T-helper 1 cell treated with Interleukin-12 subunit alpha and Interleukin-12 subunit beta and Interleukin-4 antibody, amounts not matched to agents 30 ng/mL and 1 ng/mL, for 36 hours (primary cell): ENCODE data around the gene SEPSECS. TPM values are rescaled to one million over a fixed set of nuclear protein-coding genes. Genes with fewer than 3 reads are reported as not detected.

ENCODE experiments used
- intact Hi-C: fragments of 100-400 bp; cut with micrococcal nuclease; formaldehyde crosslinking; loops from one replicate; pipeline ENCODE4 v1.15.1; 2024
- total RNA-seq: library from RNA; stranded (reverse); gene quantifications from 2 replicates; pipeline ENCODE4 v1.2.3, GENCODE V29; 2022

The SEPSECS gene
- total RNA-seq = 15.9 and 16.8 TPM in 2 replicates

GRCh38 chr4:25159837-25160713 lies at the start of gene SEPSECS:
Gene SEPSECS (minus strand): TSS chr4:25160449. CDS start chr4:25160369, 80 bp downstream.
- intact Hi-C loops = loop anchor here (1.0 to 5.0 kb wide), 13 partner anchors 37 to 1700 kb away; partner anchors contain the start of genes ANAPC4, DHX15, PI4K2B and SEL1L3

DNA sequence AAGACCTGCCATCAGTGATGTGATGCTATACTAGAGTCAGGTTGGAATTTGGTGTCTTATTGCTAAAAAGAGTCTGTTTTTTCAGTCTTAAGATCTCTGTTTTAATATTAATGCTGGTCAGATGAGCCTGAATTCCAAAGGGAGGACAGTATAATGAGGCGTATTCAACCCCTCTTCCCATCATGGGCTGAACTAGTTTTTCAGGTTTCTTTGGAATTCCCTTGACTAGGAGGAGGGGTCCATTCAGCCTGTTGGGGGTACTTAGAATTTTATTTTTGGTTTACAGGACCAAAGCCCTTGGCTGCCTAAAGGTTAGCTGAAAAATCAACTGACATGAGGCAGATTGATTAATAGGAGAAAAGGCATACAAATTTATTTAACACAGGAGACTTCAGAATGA lies 49.5 kb upstream of the SEPSECS start:
- intact Hi-C loops = no loop called here

- intact Hi-C loops = no loop called here
These were observed 47.7 kb upstream of the SEPSECS start for GRCh38 chr4:25207997-25208396.

DNA sequence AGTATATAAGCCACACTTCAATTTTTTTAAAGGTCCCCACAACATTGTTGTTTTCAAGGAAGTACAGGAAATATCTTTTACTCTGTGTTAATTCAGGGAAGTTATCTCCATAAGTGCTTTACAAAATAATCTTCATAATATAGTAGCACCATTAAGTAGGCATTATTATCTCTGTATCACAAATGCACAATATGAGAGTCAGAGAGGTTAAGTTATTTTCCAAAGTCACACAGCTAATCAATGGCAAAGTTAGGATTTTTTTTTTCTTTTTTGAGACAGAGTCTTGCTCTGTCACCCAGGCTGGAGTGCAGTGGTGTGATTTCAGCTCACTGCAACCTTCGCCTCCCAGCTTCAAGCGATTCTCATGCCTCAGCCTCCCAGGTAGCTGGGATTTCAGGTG lies 38.5 kb upstream of the SEPSECS start:
- intact Hi-C loops = no loop called here

DNA sequence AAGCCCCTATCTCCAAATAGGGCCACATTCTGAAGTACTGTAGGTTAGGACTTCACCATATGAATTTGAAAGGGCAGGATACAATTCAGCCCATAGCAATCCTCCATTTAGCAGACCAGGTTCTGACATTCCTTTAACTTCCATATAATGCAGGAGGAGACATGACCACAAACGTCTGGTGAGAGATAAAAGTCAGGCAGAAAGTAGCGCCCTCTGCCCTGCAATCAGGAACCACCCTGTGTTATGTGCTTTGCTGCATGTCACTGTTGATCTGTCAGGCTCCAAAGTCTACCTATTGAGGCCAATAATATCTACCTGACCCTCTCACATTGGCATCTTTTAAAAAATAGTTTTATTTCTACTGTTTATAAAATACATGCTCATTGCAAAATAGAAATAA lies 30.2 kb upstream of the SEPSECS start:
- intact Hi-C loops = no loop called here

DNA sequence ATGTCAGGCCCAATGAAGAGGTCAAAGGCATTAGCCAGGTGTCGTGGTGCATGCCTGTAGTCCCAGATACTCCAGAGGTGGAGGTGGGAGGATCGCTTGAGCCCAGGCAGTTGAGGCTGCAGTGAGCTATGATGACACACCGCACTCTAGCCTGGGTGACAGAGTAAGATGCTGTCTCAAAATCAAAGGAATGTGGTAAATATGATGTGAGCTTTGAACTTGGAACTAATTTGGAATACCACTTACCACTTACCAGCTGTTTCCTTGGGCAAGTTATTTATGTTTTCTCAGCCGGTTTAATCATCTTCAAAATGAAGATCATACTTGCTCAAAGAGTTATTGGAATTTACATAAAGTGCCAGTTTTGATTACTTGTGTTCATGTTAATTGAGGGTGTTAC lies 23.8 kb upstream of the SEPSECS start:
- intact Hi-C loops = no loop called here

GRCh38 chr4:25182937-25183336 lies 22.7 kb upstream of the SEPSECS start:
- intact Hi-C loops = no loop called here

DNA sequence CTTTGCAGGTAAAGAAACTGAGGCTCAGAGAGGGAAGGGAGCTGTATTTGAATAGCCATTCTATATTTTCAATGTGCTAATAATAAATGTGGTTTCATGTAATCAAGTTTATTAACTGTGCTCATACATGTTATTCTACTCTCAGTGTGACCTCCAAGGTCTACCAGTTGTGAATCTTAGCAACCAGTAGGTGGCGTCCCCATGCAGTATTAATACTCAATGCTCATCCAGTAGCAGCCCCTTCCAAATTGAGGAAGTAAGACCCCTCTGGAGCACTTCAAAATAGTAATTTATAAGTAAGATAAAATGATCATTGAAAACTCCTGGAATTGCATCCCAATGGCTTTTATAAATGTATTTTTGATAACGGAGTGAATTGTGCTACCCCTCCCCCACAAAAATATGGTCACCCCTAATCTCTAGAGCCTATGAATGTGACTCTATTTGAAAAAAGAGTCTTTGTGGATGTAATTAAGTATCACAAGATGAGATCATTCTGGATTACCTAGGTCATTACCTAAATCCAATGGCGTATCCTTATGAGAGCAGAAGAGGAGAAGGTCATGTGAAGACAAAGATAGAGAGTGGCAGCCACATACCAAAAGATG lies 20.4 kb upstream of the SEPSECS start:
- intact Hi-C loops = loop anchor here (1.0 kb wide), 3 partner anchors 55 to 187 kb away; partner anchors contain the start of gene ZCCHC4

DNA sequence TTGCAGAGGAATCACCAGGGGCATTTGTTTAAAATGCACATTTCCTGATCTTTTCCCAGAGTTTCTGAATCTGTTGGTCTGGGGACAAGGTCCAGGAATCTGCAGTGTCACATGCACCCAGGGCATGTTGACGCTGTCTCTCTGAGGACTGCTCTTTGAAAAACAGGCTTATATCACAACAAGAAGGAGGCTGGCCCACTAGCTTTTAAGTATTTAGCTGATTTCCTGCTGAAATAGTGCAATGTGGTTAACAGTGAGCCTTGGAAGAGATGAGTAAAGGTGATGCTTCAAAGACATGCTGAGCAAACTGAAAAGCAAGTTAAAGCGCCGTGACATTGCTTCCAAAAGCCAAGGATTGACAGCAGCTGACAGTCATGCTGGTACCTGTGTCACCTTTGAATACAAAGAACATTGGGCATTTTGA lies 18.6 kb upstream of the SEPSECS start:
- intact Hi-C loops = loop anchor here (1.0 kb wide), 1 partner anchor 18 kb away; no protein-coding TSS in a partner anchor

DNA sequence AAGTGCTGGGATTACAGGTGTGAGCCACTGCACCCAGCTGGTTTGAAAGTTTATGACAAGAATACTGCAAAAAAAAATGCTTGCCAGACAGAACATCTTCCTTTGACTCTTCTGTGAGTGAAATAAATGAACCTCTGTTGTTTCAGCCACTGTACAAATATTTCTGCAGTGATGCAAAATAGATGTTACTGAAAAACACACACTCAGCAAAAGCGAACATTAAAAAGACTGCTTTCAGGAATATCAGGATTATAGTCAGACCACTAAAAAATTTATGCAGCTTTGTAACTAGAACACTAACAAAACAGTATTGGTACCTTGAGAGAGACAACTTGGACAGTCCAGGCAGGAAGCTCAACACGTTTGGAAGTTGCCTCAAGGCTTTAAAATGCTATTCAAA lies 16.9 kb upstream of the SEPSECS start:
- intact Hi-C loops = no loop called here

DNA sequence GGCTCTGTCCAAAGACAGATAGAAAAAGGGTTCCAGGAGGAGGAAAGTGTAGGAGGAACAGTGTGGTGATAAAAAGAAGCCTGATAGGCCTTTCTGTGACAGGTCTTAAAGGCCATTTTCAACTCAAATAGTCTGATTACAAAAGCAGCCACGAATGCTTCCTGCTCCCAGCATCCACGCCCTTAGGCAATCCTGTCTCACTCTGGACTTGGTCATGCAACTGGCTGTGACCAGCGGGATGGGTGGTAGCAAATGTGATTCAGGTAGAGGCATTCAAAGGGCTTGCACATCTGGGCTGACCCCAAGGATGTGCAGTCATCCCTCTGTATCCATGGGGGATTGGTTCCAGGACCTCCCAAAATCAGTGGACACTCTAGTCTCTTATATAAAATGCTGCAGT lies 14.4 kb upstream of the SEPSECS start:
- intact Hi-C loops = no loop called here

DNA sequence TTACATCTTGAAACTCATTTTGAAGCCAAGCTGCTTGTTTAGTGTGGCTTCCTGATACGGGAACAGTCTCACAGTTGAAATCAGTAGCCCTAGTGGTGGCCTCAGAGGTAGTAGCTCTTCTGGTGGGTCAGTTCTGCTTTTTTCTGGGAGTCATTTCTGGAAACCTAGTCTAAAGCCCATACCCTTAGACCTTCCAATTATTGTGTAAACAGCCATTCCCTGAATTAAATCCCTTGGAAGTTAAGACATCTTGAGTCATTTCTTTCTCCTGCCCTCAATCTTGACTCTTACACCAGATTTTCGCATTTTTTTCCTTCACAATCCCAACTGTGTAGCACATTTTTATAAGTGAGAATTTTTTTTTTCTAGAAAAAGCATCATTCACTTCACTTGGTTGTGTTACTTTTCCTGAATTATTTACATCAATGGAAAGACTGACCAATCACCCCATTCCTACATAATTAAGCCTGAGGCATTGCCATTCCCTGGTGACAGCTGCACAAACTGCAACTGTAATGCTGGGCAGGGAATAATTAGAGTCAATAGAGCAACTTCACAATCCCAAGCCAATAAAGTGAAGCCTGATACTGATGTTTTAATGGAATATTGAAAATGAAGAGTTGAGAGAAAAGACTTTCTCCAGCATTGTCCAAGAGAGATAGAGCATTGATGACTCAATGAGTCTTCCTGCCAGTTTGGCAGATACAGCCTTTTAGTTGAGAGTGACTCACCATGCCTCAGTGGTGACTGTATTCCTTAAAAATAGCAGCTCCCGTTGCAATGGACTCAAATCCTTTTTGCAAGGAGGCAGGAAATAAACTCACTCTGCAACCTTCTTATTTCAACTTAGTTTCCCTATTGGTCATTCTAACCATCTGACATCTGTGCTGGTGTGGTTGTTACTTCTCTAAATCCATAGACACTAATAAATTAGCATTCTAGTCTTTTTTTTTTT lies 13.0 kb upstream of the SEPSECS start:
- intact Hi-C loops = no loop called here

GRCh38 chr4:25171201-25171865 lies 11.1 kb upstream of the SEPSECS start:
- intact Hi-C loops = no loop called here

- intact Hi-C loops = no loop called here
These were observed 9.2 kb upstream of the SEPSECS start for GRCh38 chr4:25169446-25169845.

DNA sequence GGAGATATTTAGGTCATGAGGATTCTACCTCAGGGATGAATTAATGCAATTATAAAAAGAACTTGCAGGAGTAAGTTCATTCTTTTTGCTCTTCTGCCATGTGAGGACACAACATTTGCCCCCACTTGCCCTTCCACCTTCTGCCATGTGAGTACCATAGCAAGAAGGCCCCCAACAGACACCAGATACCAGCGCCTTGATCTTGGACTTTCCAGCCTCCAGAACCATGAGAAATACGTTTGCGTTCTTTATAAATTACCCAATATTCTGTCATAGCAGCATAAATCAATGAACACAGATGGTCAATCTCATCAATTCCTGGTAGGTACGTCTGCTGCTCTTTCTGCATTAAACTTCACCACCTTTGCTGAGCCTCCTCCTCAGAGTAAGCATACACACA lies 5.7 kb upstream of the SEPSECS start:
- intact Hi-C loops = no loop called here

- intact Hi-C loops = loop anchor here (5.0 kb wide), 1 partner anchor 691 kb away; no protein-coding TSS in a partner anchor
These were observed 2.9 kb upstream of the SEPSECS start for GRCh38 chr4:25163196-25163595.

GRCh38 chr4:25162566-25162965 lies 2.3 kb upstream of the SEPSECS start:
- intact Hi-C loops = loop anchor here (5.0 kb wide), 1 partner anchor 690 kb away; no protein-coding TSS in a partner anchor

DNA sequence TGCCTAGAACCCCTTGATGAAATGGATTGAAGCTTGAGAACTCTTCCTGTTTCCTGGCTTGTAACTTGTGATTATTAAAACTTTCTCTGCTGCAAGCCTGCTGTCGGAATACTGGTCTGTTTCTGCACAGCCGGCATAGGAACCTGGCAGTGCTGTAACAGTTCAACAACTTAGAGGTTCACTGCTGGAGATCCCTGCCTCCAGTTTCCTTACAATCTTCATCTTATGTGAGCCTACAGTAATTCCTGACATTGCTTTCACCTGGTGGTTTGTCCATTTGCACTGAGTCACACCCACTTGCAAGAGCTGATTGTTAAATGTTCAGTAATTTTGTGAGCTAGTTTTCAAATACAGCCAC lies 1.3 kb upstream of the SEPSECS start:
- intact Hi-C loops = loop anchor here (1.0 to 5.0 kb wide), 3 partner anchors 18 to 701 kb away; partner anchors contain the start of gene SEL1L3

DNA sequence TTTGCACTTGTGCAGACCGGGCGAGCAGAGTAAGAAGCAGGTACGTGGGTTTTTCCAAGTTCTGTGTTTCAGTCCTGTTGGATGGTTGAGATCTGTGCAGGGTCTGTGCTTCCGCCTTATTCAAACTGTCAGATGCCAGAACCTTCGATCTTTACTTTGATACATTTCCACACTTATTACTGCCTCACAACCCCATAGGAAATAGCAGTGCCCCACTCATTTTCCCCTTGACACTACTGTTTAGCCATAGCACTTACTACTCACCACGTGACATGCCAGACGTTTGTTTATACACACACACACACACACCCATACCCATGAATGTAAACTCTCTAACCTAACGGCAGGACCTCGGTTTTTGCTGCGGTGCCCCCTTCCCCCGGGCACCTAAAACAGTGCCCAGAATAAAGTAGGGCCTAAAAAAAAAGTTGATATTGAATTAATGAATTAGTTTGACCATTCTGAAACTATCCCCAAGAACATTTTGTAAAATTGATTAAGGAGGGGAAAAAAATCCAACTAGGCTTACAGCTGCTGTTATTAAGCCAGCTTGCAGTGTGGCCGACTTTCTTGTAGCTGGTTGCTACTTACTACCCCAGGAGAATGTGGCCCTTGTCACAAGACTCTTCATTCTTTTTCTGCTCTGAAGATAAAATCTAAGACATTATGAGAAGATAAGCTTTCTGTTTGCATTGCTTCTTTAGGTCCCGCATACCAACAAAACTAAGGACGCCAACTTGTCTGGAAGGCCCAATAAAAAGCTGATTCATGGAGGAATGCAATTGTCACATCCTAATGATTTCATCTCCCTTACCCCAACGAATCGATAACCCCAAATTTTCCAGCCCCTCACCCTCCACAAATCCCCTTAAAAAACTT lies 704 bp upstream of the SEPSECS start:
- intact Hi-C loops = loop anchor here (1.0 to 5.0 kb wide), 14 partner anchors 18 to 1699 kb away; partner anchors contain the start of genes ANAPC4, DHX15, PI4K2B and SEL1L3

DNA sequence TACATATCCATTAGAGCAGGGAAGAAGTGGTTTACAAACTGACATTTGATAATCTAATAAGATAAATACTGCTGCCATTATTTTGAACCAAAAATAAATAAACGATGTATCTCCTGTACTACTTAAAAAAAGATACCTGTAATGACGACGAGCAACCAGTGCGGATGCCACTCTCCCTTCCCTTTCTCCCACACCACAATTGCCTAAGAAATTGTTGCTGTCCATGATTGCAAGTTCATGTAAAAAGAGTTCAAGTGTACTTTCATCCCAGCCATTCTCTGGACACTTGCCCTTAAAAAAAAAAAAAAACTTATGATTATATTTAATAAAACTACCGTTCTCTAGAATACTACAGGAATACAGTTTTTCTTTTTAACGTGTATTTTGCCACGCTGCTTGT lies 1.4 kb downstream of the SEPSECS start:
- intact Hi-C loops = no loop called here
